Left lung (tissue), 10 donors: ENCODE measurements around the gene SDSL. TPM values are rescaled to one million over a fixed set of nuclear protein-coding genes. Genes with fewer than 3 reads are reported as not detected.

Experiments used
- ATAC-seq: fragments of 200-7000 bp; cut with Tn5 transposase; one replicate; pipeline ENCODE4 v1.9.1; 2020; ENCODE audit warnings: moderate library complexity
- DNase-seq, 4 donors: peaks; one replicate each; pipeline ENCODE4 v3.0.0-alpha.2; 2013 to 2020
- H3K27ac ChIP-seq, 2 donors: fragments of 200-600 bp; sonication (generic) in 1 of 2; one replicate each; pipeline versions ENCODE4 v1.5.0 to v1.8.0; 2020 to 2021
- H3K27me3 ChIP-seq, 2 donors: fragments of 200-600 bp; sonication (generic) in 1 of 2; one replicate each; pipeline versions ENCODE4 v1.5.0 to v1.8.0; 2020 to 2021
- H3K36me3 ChIP-seq, 2 donors: fragments of 200-600 bp; sonication (generic) in 1 of 2; one replicate each; pipeline versions ENCODE4 v1.5.0 to v1.8.0; 2020 to 2021
- H3K4me1 ChIP-seq, 2 donors: fragments of 200-600 bp; one replicate each; pipeline ENCODE4 v1.8.0; 2021
- H3K4me3 ChIP-seq, 2 donors: fragments of 200-600 bp; sonication (generic) in 1 of 2; one replicate each; pipeline versions ENCODE4 v1.5.0 to v1.8.0; 2020 to 2021; ENCODE audit warnings: mild to moderate bottlenecking in 1 of 2
- H3K9me3 ChIP-seq, 2 donors: fragments of 200-600 bp; sonication (generic) in 1 of 2; one replicate each; pipeline versions ENCODE4 v1.5.0 to v1.8.0; 2020 to 2021
- CTCF ChIP-seq, 2 donors: fragments of 200-600 bp; sonication (generic) in 1 of 2; IDR thresholded peaks; one replicate each; pipeline versions ENCODE4 v1.5.0 to v1.8.0; 2021; ENCODE audit warnings: antibody characterized with exemption in 2 of 2
- intact Hi-C, 2 donors: fragments of 100-400 bp; cut with DNase I; formaldehyde crosslinking; loops; one replicate each; pipeline versions ENCODE4 v1.11.2 to v1.14.2; 2022
- polyA plus RNA-seq, 6 donors: library from polyadenylated mRNA; unstranded; fragments of 120-200 nt; gene quantifications; one replicate each; pipeline ENCODE4 v1.2.1, GENCODE V29; 2013; ENCODE audit not compliant: insufficient read length in 6 of 6
- total RNA-seq, 2 donors: library from RNA; stranded (reverse); fragmentation: NEBNext Ultra II Directional; extraction: Animal tissue kit (Norgen Biotek cat#: 25700); gene quantifications; one replicate each; pipeline ENCODE4 v1.2.1, GENCODE V29; 2021
- donor health status: DM: no; HTN: yes; CAD: no.
- donor health status: DM: no; HTN: no; CAD: no.

Gene SDSL
- total and polyA plus RNA-seq, 8 donors: 4.2 to 13.8 (median 4.9) TPM

- H3K4me1 ChIP-seq: no peaks in the 10 kb centered on the region
- intact Hi-C loops: no loop called here
- no peak overlapping the region for H3K4me3 ChIP-seq
- no peaks in the 10 kb centered on the region for H3K9me3 ChIP-seq
- no peak for DNase-seq
- no peaks in the 10 kb centered on the region for H3K27me3 ChIP-seq
- H3K36me3 ChIP-seq: peaks cover 0 to 91% of the 10 kb centered on the region in 2 donors
- H3K27ac ChIP-seq: no peak overlapping the region
- ATAC-seq: no peak
- no peak for TF ChIP-seq CTCF (IDR thresholded peaks at IDR 0.05)
Observed at GRCh38 chr12:113378291-113378690, 43.9 kb upstream of the SDSL start.

- Histone ChIP-seq H3K4me3 (no peak overlapping the region), H3K9me3 (no peaks in the 10 kb centered on the region), H3K4me1 (no peaks in the 10 kb centered on the region), H3K36me3 (peaks cover 0 to 90% of the 10 kb centered on the region in 2 donors), H3K27ac (no peak overlapping the region), H3K27me3 (no peaks in the 10 kb centered on the region)
- DNase-seq (no peak), ATAC-seq (no peak)
- intact Hi-C loops: no loop called here
- no peak for TF ChIP-seq CTCF (IDR thresholded peaks at IDR 0.05)
Observed at GRCh38 chr12:113381220-113381619, 41.0 kb upstream of the SDSL start.

GRCh38 chr12:113382206-113382605 lies 40.0 kb upstream of the SDSL start:
- no peak overlapping the region for H3K4me3 ChIP-seq
- H3K27ac ChIP-seq: no peak overlapping the region
- intact Hi-C loops: no loop called here
- DNase-seq: no peak
- no peak for ATAC-seq
- no peaks in the 10 kb centered on the region for H3K4me1 ChIP-seq
- TF ChIP-seq CTCF (IDR thresholded peaks at IDR 0.05): no peak
- no peaks in the 10 kb centered on the region for H3K27me3 ChIP-seq
- H3K9me3 ChIP-seq: no peaks in the 10 kb centered on the region
- H3K36me3 ChIP-seq: peaks cover 0 to 90% of the 10 kb centered on the region in 2 donors

- DNase-seq: no peak
- H3K4me1 ChIP-seq: no peaks in the 10 kb centered on the region
Observed at GRCh38 chr12:113384778-113385177, 37.4 kb upstream of the SDSL start.

GRCh38 chr12:113385282-113385882 lies 36.8 kb upstream of the SDSL start:
- intact Hi-C loops: no loop called here
- TF ChIP-seq CTCF (IDR thresholded peaks at IDR 0.05): no peak
- Histone ChIP-seq H3K4me3 (no peak overlapping the region), H3K27ac (no peak overlapping the region), H3K9me3 (no peaks in the 10 kb centered on the region), H3K27me3 (no peaks in the 10 kb centered on the region), H3K4me1 (no peaks in the 10 kb centered on the region), H3K36me3 (peaks cover 0 to 90% of the 10 kb centered on the region in 2 donors)
- ATAC-seq (no peak), DNase-seq (no peak)

More at GRCh38 chr12:113384778-113385177, 37.4 kb upstream of the SDSL start:
- Histone ChIP-seq H3K27ac (no peak overlapping the region), H3K27me3 (no peaks in the 10 kb centered on the region), H3K4me3 (no peak overlapping the region), H3K9me3 (no peaks in the 10 kb centered on the region), H3K36me3 (peaks cover 0 to 92% of the 10 kb centered on the region in 2 donors)
- intact Hi-C loops: no loop called here
- ATAC-seq: no peak
- TF ChIP-seq CTCF (IDR thresholded peaks at IDR 0.05): no peak
